Stimulated activated naive CD8-positive, alpha-beta T cell treated with anti-CD3 and anti-CD28 coated beads, Interleukin-15, Interleukin-2, amounts not matched to agents 100 U/mL and 50 U/mL, for 24 hours (primary cell): ENCODE measurements around the gene BTBD16.

Experiments
- ATAC-seq: fragments of 150-1000 bp; cut with Tn5 transposase; one replicate; pipeline ENCODE4 v1.10.0; 2021
- DNase-seq: peaks from one replicate; pipeline ENCODE4 v3.0.0; 2021

The BTBD16 gene

GRCh38 chr10:122273966-122274545, 3.0 kb downstream of the BTBD16 start:
- ATAC-seq (no peak), DNase-seq (no peak)

GRCh38 chr10:122276611-122277208, 5.6 kb downstream of the BTBD16 start:
- no peak for ATAC-seq
- DNase-seq = no peak

- ATAC-seq (no peak), DNase-seq (no peak)
Observed at GRCh38 chr10:122277526-122278136, 6.5 kb downstream of the BTBD16 start.

- DNase-seq = peak; percentile 16
Observed at GRCh38 chr10:122279725-122280141, 8.6 kb downstream of the BTBD16 start.

GRCh38 chr10:122280156-122280555, 9.1 kb downstream of the BTBD16 start:
- no peak for ATAC-seq

More at GRCh38 chr10:122279725-122280141, 8.6 kb downstream of the BTBD16 start:
- ATAC-seq = no peak

GRCh38 chr10:122281018-122281626, 10.0 kb downstream of the BTBD16 start:
- ATAC-seq = no peak
- no peak for DNase-seq

More at GRCh38 chr10:122280156-122280555, 9.1 kb downstream of the BTBD16 start:
- DNase-seq = no peak

- no peak for DNase-seq
- ATAC-seq = no peak
Observed at GRCh38 chr10:122281751-122282150, 10.7 kb downstream of the BTBD16 start.

GRCh38 chr10:122282253-122282671, 11.2 kb downstream of the BTBD16 start:
- ATAC-seq (no peak), DNase-seq (no peak)

- no peak for ATAC-seq
- no peak for DNase-seq
Observed at GRCh38 chr10:122282909-122283308, 11.8 kb downstream of the BTBD16 start.

GRCh38 chr10:122285506-122286444, 14.7 kb downstream of the BTBD16 start:
- ATAC-seq (no peak), DNase-seq (no peak)

- DNase-seq = no peak
- ATAC-seq = no peak
Observed at GRCh38 chr10:122286867-122287266, 15.8 kb downstream of the BTBD16 start.

GRCh38 chr10:122287570-122287969, 16.5 kb downstream of the BTBD16 start:
- ATAC-seq = no peak

GRCh38 chr10:122288262-122288661, 17.2 kb downstream of the BTBD16 start:
- no peak for ATAC-seq
- no peak for DNase-seq

More at GRCh38 chr10:122287570-122287969, 16.5 kb downstream of the BTBD16 start:
- DNase-seq = no peak

GRCh38 chr10:122288917-122289316, 17.8 kb downstream of the BTBD16 start:
- ATAC-seq (no peak), DNase-seq (no peak)

GRCh38 chr10:122290334-122290733, 19.2 kb downstream of the BTBD16 start:
- no peak for ATAC-seq
- no peak for DNase-seq

GRCh38 chr10:122290833-122291532, 19.9 kb downstream of the BTBD16 start:
- DNase-seq (no peak), ATAC-seq (no peak)

GRCh38 chr10:122291739-122292138, 20.6 kb downstream of the BTBD16 start:
- ATAC-seq (no peak), DNase-seq (no peak)

GRCh38 chr10:122292376-122292775, 21.3 kb downstream of the BTBD16 start:
- ATAC-seq = no peak
- no peak for DNase-seq

GRCh38 chr10:122293156-122293960, 22.3 kb downstream of the BTBD16 start:
- ATAC-seq (no peak), DNase-seq (no peak)

- DNase-seq (no peak), ATAC-seq (no peak)
Observed at GRCh38 chr10:122293961-122294380, 22.9 kb downstream of the BTBD16 start.
